ENCODE results near the gene CES3. TPM values are rescaled to one million over a fixed set of nuclear protein-coding genes. Genes with fewer than 3 reads are reported as not detected.
A peak's percentile ranks its signal among the peaks of the same experiment; 100 is the strongest.

CES3 gene
- total and polyA plus RNA-seq, 9 of the 15 experiments (the other 6 are each of a cell fraction or from before 2014, with no cell fraction given): 0.06 to 2.2 (median 0.68) TPM

DNA sequence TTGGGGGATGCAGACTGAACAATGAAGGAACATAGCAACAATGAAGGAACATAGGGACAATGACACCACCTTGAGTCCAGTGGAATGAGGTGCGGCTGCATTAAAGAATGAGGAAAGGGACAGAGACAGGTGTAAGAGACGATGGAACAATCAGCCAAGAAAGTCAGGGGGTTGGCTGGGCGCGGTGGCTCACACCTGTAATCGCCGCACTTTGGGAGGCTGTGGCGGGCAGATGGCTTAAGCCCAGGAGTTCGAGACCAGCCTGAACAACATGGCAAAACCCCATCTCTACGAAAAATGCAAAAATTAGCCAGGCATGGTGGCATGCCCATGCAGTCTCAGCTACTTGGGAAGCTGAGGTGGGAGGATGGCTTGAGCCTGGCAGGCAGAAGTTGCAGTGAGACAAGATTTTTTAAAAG lies 54.3 kb downstream of the CES3 start (continued):
- TF ChIP-seq, protein P1, sequence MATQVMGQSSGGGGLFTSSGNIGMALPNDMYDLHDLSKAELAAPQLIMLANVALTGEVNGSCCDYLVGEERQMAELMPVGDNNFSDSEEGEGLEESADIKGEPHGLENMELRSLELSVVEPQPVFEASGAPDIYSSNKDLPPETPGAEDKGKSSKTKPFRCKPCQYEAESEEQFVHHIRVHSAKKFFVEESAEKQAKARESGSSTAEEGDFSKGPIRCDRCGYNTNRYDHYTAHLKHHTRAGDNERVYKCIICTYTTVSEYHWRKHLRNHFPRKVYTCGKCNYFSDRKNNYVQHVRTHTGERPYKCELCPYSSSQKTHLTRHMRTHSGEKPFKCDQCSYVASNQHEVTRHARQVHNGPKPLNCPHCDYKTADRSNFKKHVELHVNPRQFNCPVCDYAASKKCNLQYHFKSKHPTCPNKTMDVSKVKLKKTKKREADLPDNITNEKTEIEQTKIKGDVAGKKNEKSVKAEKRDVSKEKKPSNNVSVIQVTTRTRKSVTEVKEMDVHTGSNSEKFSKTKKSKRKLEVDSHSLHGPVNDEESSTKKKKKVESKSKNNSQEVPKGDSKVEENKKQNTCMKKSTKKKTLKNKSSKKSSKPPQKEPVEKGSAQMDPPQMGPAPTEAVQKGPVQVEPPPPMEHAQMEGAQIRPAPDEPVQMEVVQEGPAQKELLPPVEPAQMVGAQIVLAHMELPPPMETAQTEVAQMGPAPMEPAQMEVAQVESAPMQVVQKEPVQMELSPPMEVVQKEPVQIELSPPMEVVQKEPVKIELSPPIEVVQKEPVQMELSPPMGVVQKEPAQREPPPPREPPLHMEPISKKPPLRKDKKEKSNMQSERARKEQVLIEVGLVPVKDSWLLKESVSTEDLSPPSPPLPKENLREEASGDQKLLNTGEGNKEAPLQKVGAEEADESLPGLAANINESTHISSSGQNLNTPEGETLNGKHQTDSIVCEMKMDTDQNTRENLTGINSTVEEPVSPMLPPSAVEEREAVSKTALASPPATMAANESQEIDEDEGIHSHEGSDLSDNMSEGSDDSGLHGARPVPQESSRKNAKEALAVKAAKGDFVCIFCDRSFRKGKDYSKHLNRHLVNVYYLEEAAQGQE (IDR thresholded peaks at IDR 0.05; ENCODE audit: borderline replicate concordance): peak; percentile 71
- TF ChIP-seq, protein P1 (CRISPR knock-in tag; IDR thresholded peaks at IDR 0.05; ENCODE audit: low read depth): no peak
- 0 out of 2 replicates have a peak, but pooled peaks have one; percentile 6 for TF ChIP-seq CTBP1 (IDR thresholded peaks at IDR 0.05; ENCODE audit: borderline replicate concordance)
- TF ChIP-seq, protein P2, sequence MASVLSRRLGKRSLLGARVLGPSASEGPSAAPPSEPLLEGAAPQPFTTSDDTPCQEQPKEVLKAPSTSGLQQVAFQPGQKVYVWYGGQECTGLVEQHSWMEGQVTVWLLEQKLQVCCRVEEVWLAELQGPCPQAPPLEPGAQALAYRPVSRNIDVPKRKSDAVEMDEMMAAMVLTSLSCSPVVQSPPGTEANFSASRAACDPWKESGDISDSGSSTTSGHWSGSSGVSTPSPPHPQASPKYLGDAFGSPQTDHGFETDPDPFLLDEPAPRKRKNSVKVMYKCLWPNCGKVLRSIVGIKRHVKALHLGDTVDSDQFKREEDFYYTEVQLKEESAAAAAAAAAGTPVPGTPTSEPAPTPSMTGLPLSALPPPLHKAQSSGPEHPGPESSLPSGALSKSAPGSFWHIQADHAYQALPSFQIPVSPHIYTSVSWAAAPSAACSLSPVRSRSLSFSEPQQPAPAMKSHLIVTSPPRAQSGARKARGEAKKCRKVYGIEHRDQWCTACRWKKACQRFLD (CRISPR knock-in tag; IDR thresholded peaks at IDR 0.05): no peak
- TF ChIP-seq RAD21 (CRISPR knock-in tag; conservative IDR thresholded peaks at IDR 0.05 in 1 of 2, IDR thresholded peaks at IDR 0.05 in 1 of 2): peak in 1 of 2 experiments; percentile 64; a peak in 3 of 4 replicates

Measured in K562 (cell line).